WTC11 (cell line): Measurements from ENCODE around the gene ARSA. TPM values are rescaled to one million over a fixed set of nuclear protein-coding genes. Genes with fewer than 3 reads are reported as not detected.
A peak's percentile ranks its signal among the peaks of the same experiment; 100 is the strongest.

ENCODE experiments used
- ATF3 ChIP-seq: sonication (generic); formaldehyde crosslinking; conservative IDR thresholded peaks from 2 replicates; pipeline ENCODE4 v1.8.1; 2022; ENCODE audit warnings: mild to moderate bottlenecking, missing genetic modification reagents
- CREM ChIP-seq: sonication (generic); formaldehyde crosslinking; IDR thresholded peaks from 2 replicates; pipeline ENCODE4 v1.8.1; 2022; ENCODE audit warnings: mild to moderate bottlenecking, missing genetic modification reagents, moderate library complexity
- ERG ChIP-seq: fragments of 250-450 bp; sonication (Bioruptor Pico); IDR thresholded peaks from 2 replicates; pipeline ENCODE4 v1.8.0; 2021; ENCODE audit warnings: mild to moderate bottlenecking
- ESRRA ChIP-seq: sonication (generic); formaldehyde crosslinking; IDR thresholded peaks from 2 replicates; pipeline ENCODE4 v1.8.1; 2022; ENCODE audit warnings: mild to moderate bottlenecking, missing genetic modification reagents, borderline replicate concordance
- ETV6 ChIP-seq: sonication (generic); formaldehyde crosslinking; IDR thresholded peaks from 2 replicates; pipeline ENCODE4 v1.8.1; 2022; ENCODE audit warnings: mild to moderate bottlenecking, missing genetic modification reagents
- FOXJ3 ChIP-seq: sonication (generic); formaldehyde crosslinking; IDR thresholded peaks from 2 replicates; pipeline ENCODE4 v1.9.0; 2021; ENCODE audit warnings: missing genetic modification reagents, mild to moderate bottlenecking, borderline replicate concordance
- FOXK1 ChIP-seq: sonication (generic); formaldehyde crosslinking; IDR thresholded peaks from 2 replicates; pipeline ENCODE4 v1.8.0; 2022; ENCODE audit warnings: mild to moderate bottlenecking, moderate library complexity, missing genetic modification reagents
- FOXP1 ChIP-seq: sonication (generic); formaldehyde crosslinking; IDR thresholded peaks from 2 replicates; pipeline ENCODE4 v1.8.0; 2022; ENCODE audit warnings: missing genetic modification reagents, mild to moderate bottlenecking, moderate library complexity, borderline replicate concordance
- HMGXB4 ChIP-seq: sonication (generic); formaldehyde crosslinking; IDR thresholded peaks from 2 replicates; pipeline ENCODE4 v1.8.1; 2023; ENCODE audit warnings: mild to moderate bottlenecking, moderate library complexity, missing genetic modification reagents
- MXD4 ChIP-seq: fragments of 250-450 bp; sonication (Bioruptor Pico); IDR thresholded peaks from 2 replicates; pipeline ENCODE4 v1.8.0; 2021; ENCODE audit warnings: mild to moderate bottlenecking, moderate library complexity, borderline replicate concordance
- NFE2L1 ChIP-seq: sonication (generic); formaldehyde crosslinking; IDR thresholded peaks from 2 replicates; pipeline ENCODE4 v1.8.1; 2023; ENCODE audit warnings: missing genetic modification reagents
- NR3C1 ChIP-seq: sonication (generic); formaldehyde crosslinking; conservative IDR thresholded peaks from 2 replicates; pipeline ENCODE4 v1.8.1; 2023; ENCODE audit warnings: low read depth, mild to moderate bottlenecking, missing genetic modification reagents
- OVOL2 ChIP-seq: fragments of 250-450 bp; sonication (Bioruptor Pico); IDR thresholded peaks from 2 replicates; pipeline ENCODE4 v1.9.0; 2021; ENCODE audit warnings: mild to moderate bottlenecking, borderline replicate concordance
- PRDM15 ChIP-seq: sonication (generic); formaldehyde crosslinking; IDR thresholded peaks from 2 replicates; pipeline ENCODE4 v1.8.0; 2022; ENCODE audit warnings: missing genetic modification reagents
- RELA ChIP-seq: sonication (generic); formaldehyde crosslinking; IDR thresholded peaks from 2 replicates; pipeline ENCODE4 v1.8.1; 2022; ENCODE audit warnings: missing genetic modification reagents, mild to moderate bottlenecking, borderline replicate concordance
- RORB ChIP-seq: fragments of 250-450 bp; sonication (Bioruptor Pico); IDR thresholded peaks from 2 replicates; pipeline ENCODE4 v1.9.0; 2021; ENCODE audit warnings: mild to moderate bottlenecking
- SMAD3 ChIP-seq: sonication (generic); formaldehyde crosslinking; IDR thresholded peaks from 2 replicates; pipeline ENCODE4 v1.8.0; 2022; ENCODE audit warnings: missing genetic modification reagents, mild to moderate bottlenecking, borderline replicate concordance
- SOX15 ChIP-seq: fragments of 250-450 bp; sonication (Bioruptor Pico); IDR thresholded peaks from 2 replicates; pipeline ENCODE4 v1.9.0; 2021; ENCODE audit warnings: mild to moderate bottlenecking
- TEAD4 ChIP-seq: sonication (generic); formaldehyde crosslinking; IDR thresholded peaks from 2 replicates; pipeline ENCODE4 v1.8.0; 2022; ENCODE audit warnings: mild to moderate bottlenecking, missing genetic modification reagents
- ZMAT4 ChIP-seq: fragments of 250-450 bp; sonication (Bioruptor Pico); IDR thresholded peaks from 2 replicates; pipeline ENCODE4 v1.9.0; 2021; ENCODE audit warnings: mild to moderate bottlenecking
- ZNF317 ChIP-seq: sonication (generic); formaldehyde crosslinking; IDR thresholded peaks from 2 replicates; pipeline ENCODE4 v1.8.1; 2023; ENCODE audit warnings: low read depth, mild to moderate bottlenecking, moderate library complexity, missing genetic modification reagents, borderline replicate concordance
- ZSCAN18 ChIP-seq: fragments of 250-450 bp; sonication (Bioruptor Pico); IDR thresholded peaks from 2 replicates; pipeline ENCODE4 v2.1.2; 2022; ENCODE audit warnings: mild to moderate bottlenecking, moderate library complexity
- total RNA-seq: library from RNA; stranded (reverse); gene quantifications from 3 replicates; pipeline ENCODE4 v1.2.3, GENCODE V29; 2021
- TF ChIP-seq, protein P1 (sequence below): sonication (generic); formaldehyde crosslinking; IDR thresholded peaks from 2 replicates; pipeline ENCODE4 v1.8.1; 2023; ENCODE audit warnings: mild to moderate bottlenecking, missing genetic modification reagents
- TF ChIP-seq, protein P2 (sequence below): fragments of 250-450 bp; sonication (Bioruptor Pico); IDR thresholded peaks from 2 replicates; pipeline ENCODE4 v1.9.0; 2021; ENCODE audit warnings: mild to moderate bottlenecking, borderline replicate concordance

Gene ARSA
- total RNA-seq, 1 experiment from 2014 or later = 18.8 TPM

GRCh38 chr22:50582493-50583293, 45.3 kb downstream of the ARSA start, which contains the start of gene CHKB (continued):
- no peak for TF ChIP-seq ERG (CRISPR knock-in tag)
- no peak for TF ChIP-seq ATF3 (CRISPR knock-in tag)
- TF ChIP-seq, protein P1, sequence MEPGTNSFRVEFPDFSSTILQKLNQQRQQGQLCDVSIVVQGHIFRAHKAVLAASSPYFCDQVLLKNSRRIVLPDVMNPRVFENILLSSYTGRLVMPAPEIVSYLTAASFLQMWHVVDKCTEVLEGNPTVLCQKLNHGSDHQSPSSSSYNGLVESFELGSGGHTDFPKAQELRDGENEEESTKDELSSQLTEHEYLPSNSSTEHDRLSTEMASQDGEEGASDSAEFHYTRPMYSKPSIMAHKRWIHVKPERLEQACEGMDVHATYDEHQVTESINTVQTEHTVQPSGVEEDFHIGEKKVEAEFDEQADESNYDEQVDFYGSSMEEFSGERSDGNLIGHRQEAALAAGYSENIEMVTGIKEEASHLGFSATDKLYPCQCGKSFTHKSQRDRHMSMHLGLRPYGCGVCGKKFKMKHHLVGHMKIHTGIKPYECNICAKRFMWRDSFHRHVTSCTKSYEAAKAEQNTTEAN = 0 out of 2 replicates have a peak, but pooled peaks have one; percentile 67
- TF ChIP-seq MXD4 (CRISPR knock-in tag) = no peak
- no peak for TF ChIP-seq ZSCAN18 (CRISPR knock-in tag)
- TF ChIP-seq ZMAT4 (CRISPR knock-in tag) = no peak
- no peak for TF ChIP-seq NFE2L1 (CRISPR knock-in tag)
- TF ChIP-seq FOXK1 = peak; percentile 62; the same call in 1 of the 2 replicates
- no peak for TF ChIP-seq SMAD3 (CRISPR knock-in tag)
- TF ChIP-seq RELA (CRISPR knock-in tag) = 0 out of 2 replicates have a peak, but pooled peaks have one; percentile 13
- no peak for TF ChIP-seq NR3C1 (CRISPR knock-in tag)
- TF ChIP-seq ESRRA (CRISPR knock-in tag) = peak; percentile 32; the same call in 1 of the 2 replicates
- TF ChIP-seq CREM (CRISPR knock-in tag) = peak; percentile 38
- no peak for TF ChIP-seq SOX15 (CRISPR knock-in tag)
- TF ChIP-seq FOXP1 (CRISPR knock-in tag) = peak; percentile 63
- TF ChIP-seq, protein P2, sequence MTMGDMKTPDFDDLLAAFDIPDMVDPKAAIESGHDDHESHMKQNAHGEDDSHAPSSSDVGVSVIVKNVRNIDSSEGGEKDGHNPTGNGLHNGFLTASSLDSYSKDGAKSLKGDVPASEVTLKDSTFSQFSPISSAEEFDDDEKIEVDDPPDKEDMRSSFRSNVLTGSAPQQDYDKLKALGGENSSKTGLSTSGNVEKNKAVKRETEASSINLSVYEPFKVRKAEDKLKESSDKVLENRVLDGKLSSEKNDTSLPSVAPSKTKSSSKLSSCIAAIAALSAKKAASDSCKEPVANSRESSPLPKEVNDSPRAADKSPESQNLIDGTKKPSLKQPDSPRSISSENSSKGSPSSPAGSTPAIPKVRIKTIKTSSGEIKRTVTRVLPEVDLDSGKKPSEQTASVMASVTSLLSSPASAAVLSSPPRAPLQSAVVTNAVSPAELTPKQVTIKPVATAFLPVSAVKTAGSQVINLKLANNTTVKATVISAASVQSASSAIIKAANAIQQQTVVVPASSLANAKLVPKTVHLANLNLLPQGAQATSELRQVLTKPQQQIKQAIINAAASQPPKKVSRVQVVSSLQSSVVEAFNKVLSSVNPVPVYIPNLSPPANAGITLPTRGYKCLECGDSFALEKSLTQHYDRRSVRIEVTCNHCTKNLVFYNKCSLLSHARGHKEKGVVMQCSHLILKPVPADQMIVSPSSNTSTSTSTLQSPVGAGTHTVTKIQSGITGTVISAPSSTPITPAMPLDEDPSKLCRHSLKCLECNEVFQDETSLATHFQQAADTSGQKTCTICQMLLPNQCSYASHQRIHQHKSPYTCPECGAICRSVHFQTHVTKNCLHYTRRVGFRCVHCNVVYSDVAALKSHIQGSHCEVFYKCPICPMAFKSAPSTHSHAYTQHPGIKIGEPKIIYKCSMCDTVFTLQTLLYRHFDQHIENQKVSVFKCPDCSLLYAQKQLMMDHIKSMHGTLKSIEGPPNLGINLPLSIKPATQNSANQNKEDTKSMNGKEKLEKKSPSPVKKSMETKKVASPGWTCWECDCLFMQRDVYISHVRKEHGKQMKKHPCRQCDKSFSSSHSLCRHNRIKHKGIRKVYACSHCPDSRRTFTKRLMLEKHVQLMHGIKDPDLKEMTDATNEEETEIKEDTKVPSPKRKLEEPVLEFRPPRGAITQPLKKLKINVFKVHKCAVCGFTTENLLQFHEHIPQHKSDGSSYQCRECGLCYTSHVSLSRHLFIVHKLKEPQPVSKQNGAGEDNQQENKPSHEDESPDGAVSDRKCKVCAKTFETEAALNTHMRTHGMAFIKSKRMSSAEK (CRISPR knock-in tag) = no peak
- TF ChIP-seq HMGXB4 (CRISPR knock-in tag) = peak; percentile 88
- no peak for TF ChIP-seq PRDM15 (CRISPR knock-in tag)
- no peak for TF ChIP-seq RORB (CRISPR knock-in tag)
- no peak for TF ChIP-seq FOXJ3
- TF ChIP-seq OVOL2 (CRISPR knock-in tag) = no peak
- no peak for TF ChIP-seq ETV6 (CRISPR knock-in tag)
- TF ChIP-seq ZNF317 (CRISPR knock-in tag) = no peak
- TF ChIP-seq TEAD4 = no peak
